ENCODE results near the gene BLID. TPM values are rescaled to one million over a fixed set of nuclear protein-coding genes. Genes with fewer than 3 reads are reported as not detected.

BLID gene
- total RNA-seq, 1 donor from 2014 or later: 1.2 TPM

- no peaks in the 10 kb centered on the region for H3K27me3 ChIP-seq (ENCODE audit: insufficient read depth, low read length)
- peak; percentile 67 for DNase-seq (ENCODE audit: low read depth)
- H3K36me3 ChIP-seq (ENCODE audit: insufficient read depth, low read length): peaks cover 34% of the 10 kb centered on the region
- peaks cover 7% of the 10 kb centered on the region for H3K36me3 Mint-ChIP-seq (ENCODE audit: low read depth, unreplicated experiment)
- no peak for TF ChIP-seq CTCF (IDR thresholded peaks at IDR 0.05; ENCODE audit: insufficient read depth, low read depth, low read length)
- H3K4me1 Mint-ChIP-seq (ENCODE audit: low read depth, unreplicated experiment): peaks cover 18% of the 10 kb centered on the region
- H3K9me3 ChIP-seq (ENCODE audit: insufficient read depth, low read depth, low read length): no peaks in the 10 kb centered on the region
- peak overlapping the region; percentile 87 for H3K4me2 ChIP-seq (ENCODE audit: low read length)
- H3K9ac ChIP-seq (ENCODE audit: low read length): peak overlapping the region; percentile 96
- no peak overlapping the region for H2AFZ ChIP-seq (ENCODE audit: low read depth, low read length)
- peak overlapping the region; percentile 71 for H3K27ac Mint-ChIP-seq (ENCODE audit: unreplicated experiment)
- peaks cover 52% of the 10 kb centered on the region for H3K4me1 ChIP-seq (ENCODE audit: insufficient read depth, low read length)
- H4K20me1 ChIP-seq (ENCODE audit: insufficient read depth, low read length): peaks cover 54% of the 10 kb centered on the region
- FAIRE-seq: peak; percentile 90
- no peaks in the 10 kb centered on the region for H3K9me3 Mint-ChIP-seq (ENCODE audit: unreplicated experiment)
- H3K79me2 ChIP-seq (ENCODE audit: insufficient read depth, low read length): peaks cover 99% of the 10 kb centered on the region
- peak overlapping the region; percentile 87 for H3K4me3 ChIP-seq (ENCODE audit: insufficient read depth, low read depth, low read length)
- no peak overlapping the region for H3K4me3 Mint-ChIP-seq (ENCODE audit: unreplicated experiment)
- no peaks in the 10 kb centered on the region for H3K27me3 Mint-ChIP-seq (ENCODE audit: low read depth, unreplicated experiment)
- peak overlapping the region; percentile 95 for H3K27ac ChIP-seq (ENCODE audit: low read depth, low read length)
Measured at GRCh38 chr11:122099374-122100036, 16.5 kb downstream of the BLID start.

- H4K20me1 ChIP-seq (ENCODE audit: insufficient read depth, low read length): peaks cover 59% of the 10 kb centered on the region
- H3K79me2 ChIP-seq (ENCODE audit: insufficient read depth, low read length): peaks cover 99% of the 10 kb centered on the region
- TF ChIP-seq EZH2 (IDR thresholded peaks at IDR 0.05; ENCODE audit: insufficient read depth, low read length) (no peak), CTCF (IDR thresholded peaks at IDR 0.05; ENCODE audit: insufficient read depth, low read depth, low read length) (no peak)
- H3K4me2 ChIP-seq (ENCODE audit: low read length): peak overlapping the region; percentile 87
- Mint-ChIP-seq H3K27me3 (ENCODE audit: low read depth, unreplicated experiment) (no peaks in the 10 kb centered on the region), H3K4me1 (ENCODE audit: low read depth, unreplicated experiment) (peaks cover 17% of the 10 kb centered on the region), H3K9me3 (ENCODE audit: unreplicated experiment) (no peaks in the 10 kb centered on the region), H3K27ac (ENCODE audit: unreplicated experiment) (peak overlapping the region; percentile 77), H3K4me3 (ENCODE audit: unreplicated experiment) (no peak overlapping the region), H3K36me3 (ENCODE audit: low read depth, unreplicated experiment) (peaks cover 7% of the 10 kb centered on the region)
- no peaks in the 10 kb centered on the region for H3K9me3 ChIP-seq (ENCODE audit: insufficient read depth, low read depth, low read length)
- peaks cover 31% of the 10 kb centered on the region for H3K36me3 ChIP-seq (ENCODE audit: insufficient read depth, low read length)
- no peak overlapping the region for H2AFZ ChIP-seq (ENCODE audit: low read depth, low read length)
- H3K27ac ChIP-seq (ENCODE audit: low read depth, low read length): peak overlapping the region; percentile 95
- no peaks in the 10 kb centered on the region for H3K27me3 ChIP-seq (ENCODE audit: insufficient read depth, low read length)
- H3K4me1 ChIP-seq (ENCODE audit: insufficient read depth, low read length): peaks cover 52% of the 10 kb centered on the region
- H3K9ac ChIP-seq (ENCODE audit: low read length): peak overlapping the region; percentile 96
- FAIRE-seq (peak; percentile 65), DNase-seq (ENCODE audit: low read depth) (no peak)
- peak overlapping the region; percentile 87 for H3K4me3 ChIP-seq (ENCODE audit: insufficient read depth, low read depth, low read length)
Measured at GRCh38 chr11:122098261-122098980, 17.6 kb downstream of the BLID start.
